Measurements from ENCODE around the gene HECTD4.
"Not testable (repeated sequence)": the region's sequence is repeated elsewhere in the genome, so short reads cannot be mapped to it uniquely, and the experiment has no call there.

The HECTD4 gene

GRCh38 chr12:112121780-112122565 is 260.3 kb downstream of the HECTD4 start:
- DNase-seq (ENCODE audit: low read depth in 2 of 2), result no peak

DNA sequence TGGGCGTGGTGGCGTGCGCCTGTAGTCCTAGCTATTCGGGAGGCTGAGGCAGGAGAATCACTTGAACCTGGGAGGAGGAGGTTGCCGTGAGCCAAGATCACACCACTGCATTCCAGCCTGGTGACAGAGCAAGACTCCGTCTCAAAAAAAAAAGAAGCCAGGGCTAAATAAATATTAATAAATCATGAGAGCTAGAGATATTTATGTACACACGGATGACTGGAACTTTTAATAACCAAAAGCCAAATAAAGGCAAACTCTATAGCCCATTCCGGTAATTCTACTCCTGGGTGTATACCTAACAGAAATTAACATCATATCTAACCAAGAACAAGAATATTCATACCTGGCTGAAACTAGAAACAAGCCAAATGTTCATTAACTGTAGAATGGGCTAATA is 264.5 kb downstream of the HECTD4 start:
- DNase-seq (ENCODE audit: low read depth in 2 of 2), result no peak

GRCh38 chr12:112116232-112117060 is 265.8 kb downstream of the HECTD4 start:
- DNase-seq (ENCODE audit: low read depth in 2 of 2), result no peak

DNA sequence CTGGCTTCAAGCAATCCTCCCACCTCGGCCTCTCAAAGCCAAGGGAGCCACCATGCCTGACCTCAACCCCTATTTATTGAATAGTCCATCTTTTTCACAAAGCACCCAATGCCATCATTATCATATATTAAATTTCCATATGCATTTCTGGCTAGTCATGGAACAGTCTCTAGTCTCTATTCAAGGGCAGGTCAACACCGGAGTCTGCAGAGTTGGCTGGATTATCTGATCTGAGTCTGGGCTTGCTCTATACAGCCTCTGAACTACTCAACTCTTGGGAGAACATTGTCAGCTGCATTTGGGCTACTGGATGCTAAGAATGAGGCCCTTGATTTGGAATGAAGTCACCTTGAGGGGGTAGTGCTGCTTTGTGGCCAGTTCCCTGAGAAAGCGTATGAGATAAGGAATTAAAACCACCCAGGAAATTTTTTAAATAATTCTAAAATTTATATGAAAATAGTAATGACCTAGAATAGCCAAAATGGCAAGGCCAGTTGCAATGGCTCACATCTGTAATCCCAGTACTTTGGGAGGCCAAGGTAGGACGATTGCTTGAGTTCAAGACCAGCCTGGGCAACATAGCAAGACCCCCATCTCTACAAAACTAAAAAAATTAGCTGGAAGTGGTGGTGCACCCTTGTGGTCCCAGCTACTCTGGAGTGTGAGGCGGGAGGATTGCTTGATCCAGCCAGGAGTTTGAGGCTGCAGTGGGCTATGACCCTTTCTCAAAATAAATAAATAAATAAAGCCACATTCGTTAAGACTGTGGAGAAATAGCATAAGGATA is 266.8 kb downstream of the HECTD4 start:
- no peak for DNase-seq (ENCODE audit: low read depth in 2 of 2)

DNA sequence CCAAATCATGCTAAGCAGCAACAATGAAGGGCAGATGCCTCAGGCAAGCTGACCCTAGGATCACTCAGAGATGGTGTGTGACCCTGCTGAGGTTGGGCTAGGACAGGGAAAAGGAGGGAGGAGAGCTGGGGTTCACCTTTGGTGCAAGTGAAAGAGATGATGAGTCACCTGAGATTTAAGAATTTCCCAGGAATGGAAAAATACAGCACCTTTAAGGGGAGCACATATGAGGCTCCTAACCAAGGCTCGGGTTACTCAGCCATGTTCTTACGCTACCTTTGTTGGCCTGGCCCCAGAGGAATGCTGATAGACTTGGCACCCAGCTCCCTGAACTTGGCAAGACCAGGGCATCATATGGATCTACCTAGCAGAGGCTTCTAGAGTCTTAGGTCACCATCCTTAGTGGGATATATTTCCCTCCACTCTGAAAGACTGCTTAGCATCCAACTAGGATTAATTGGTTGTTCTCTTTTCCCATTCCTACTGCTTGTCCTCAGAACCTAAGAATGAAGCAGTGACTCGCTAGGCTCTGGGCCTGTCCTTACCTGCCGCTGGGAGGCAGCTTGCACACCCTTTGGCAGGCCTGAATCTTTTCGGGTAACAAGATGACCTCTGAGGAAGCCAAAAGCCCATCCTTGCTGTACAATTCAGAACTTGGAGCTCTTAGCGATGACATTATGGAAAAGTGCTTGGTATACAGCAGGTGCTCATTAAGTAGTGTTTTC is 269.7 kb downstream of the HECTD4 start:
- no peak for DNase-seq (ENCODE audit: low read depth in 2 of 2)

DNA sequence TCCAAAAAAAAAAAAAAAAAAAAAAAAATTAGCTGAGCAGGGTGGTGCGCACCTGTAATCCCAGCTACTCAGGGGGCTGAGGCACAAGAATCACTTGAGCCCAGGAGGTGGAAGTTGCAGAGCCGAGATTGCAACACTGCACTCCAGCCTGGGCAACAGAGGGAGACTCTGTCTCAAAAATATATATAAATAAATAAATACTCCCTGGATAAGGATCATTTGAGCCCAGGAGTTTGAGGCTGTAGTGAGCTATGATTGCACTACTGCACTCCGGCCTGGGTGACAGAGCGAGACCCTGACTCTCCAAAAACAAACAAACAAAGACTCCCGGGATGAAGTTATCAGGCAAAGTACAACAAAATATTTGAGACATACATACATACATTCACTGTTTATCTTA is 270.3 kb downstream of the HECTD4 start:
- no peak for DNase-seq (ENCODE audit: low read depth in 2 of 2)

DNA sequence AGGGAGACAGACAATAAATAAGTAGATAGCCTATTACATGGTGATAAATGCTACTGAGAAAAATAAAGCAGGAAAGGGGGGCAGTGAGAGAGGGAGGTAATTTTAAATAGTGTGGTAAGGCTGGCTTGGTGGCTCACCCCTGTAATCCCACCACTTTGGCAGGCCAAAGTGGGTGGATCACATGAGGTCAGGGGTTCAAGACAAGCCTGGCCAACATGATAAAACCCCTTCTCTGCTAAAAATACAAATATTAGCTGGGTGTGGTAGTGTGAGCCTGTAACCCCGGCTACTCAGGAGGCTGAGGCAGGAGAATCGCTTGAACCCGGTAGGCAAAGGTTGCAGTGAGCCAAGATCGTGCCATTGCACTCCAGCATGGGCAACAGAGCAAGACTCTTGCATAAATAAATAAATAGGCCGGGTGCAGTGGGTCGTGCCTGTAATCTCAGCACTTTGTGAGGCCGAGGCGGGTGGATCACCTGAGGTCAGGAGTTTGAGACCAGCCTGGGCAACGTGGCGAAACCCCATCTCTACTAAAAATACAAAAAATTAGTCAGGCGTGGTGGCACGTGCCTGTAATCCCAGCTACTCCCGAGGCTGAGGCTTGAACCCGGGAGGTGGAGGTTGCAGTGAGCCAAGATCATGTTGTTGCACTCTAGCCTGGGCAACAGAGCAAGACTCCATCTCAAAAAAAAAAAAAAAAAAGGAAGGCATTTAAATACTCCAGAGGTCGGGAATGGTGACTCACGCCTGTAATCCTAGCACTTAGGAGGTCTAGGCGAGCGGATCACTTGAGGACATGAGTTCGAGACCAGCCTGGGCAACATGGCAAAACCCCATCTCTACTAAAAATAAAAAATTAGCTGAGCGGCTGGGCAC is 271.2 kb downstream of the HECTD4 start:
- DNase-seq (ENCODE audit: low read depth in 2 of 2), result not testable (repeated sequence)

All from stimulated activated CD8-positive, alpha-beta memory T cell treated with anti-CD3 and anti-CD28 coated beads, Interleukin-15, amount 100 ng/mL, for 4 hours (primary cell).